ENCODE results near the gene ASB15. TPM values are rescaled to one million over a fixed set of nuclear protein-coding genes. Genes with fewer than 3 reads are reported as not detected.

The ASB15 gene
- total and polyA plus RNA-seq, 10 donors, result 0.03 TPM; not detected in 9

DNA sequence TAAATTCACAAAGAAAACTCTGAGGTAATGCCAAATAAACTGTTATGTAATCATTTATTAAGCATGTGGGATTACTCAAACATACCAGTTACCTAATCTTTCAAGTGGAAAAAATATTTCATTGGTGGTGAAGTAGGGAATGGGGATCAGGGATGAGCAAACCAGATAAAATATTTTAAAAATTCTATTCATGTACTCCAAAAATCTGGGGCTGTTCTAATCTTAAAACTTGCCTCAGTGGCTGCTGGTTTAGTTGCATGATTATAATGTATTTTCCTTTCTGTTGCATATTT lies 73.5 kb downstream of the ASB15 start:
- H3K4me3 ChIP-seq, result no peak overlapping the region
- intact Hi-C loops (cut with DNase I; ENCODE audit: low total_unique reads), result no loop called here
- no peak overlapping the region for H3K27ac ChIP-seq
- TF ChIP-seq POLR2A (IDR thresholded peaks at IDR 0.05), result no peak
- no peak for TF ChIP-seq POLR2AphosphoS5 (IDR thresholded peaks at IDR 0.05)
- TF ChIP-seq, protein P1, sequence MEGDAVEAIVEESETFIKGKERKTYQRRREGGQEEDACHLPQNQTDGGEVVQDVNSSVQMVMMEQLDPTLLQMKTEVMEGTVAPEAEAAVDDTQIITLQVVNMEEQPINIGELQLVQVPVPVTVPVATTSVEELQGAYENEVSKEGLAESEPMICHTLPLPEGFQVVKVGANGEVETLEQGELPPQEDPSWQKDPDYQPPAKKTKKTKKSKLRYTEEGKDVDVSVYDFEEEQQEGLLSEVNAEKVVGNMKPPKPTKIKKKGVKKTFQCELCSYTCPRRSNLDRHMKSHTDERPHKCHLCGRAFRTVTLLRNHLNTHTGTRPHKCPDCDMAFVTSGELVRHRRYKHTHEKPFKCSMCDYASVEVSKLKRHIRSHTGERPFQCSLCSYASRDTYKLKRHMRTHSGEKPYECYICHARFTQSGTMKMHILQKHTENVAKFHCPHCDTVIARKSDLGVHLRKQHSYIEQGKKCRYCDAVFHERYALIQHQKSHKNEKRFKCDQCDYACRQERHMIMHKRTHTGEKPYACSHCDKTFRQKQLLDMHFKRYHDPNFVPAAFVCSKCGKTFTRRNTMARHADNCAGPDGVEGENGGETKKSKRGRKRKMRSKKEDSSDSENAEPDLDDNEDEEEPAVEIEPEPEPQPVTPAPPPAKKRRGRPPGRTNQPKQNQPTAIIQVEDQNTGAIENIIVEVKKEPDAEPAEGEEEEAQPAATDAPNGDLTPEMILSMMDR (IDR thresholded peaks at IDR 0.05 in 8 of 11, conservative IDR thresholded peaks at IDR 0.05 in 3 of 11), result no peak
- H3K36me3 ChIP-seq, result no peaks in the 10 kb centered on the region
- H3K9me3 ChIP-seq, result no peaks in the 10 kb centered on the region
- H3K27me3 ChIP-seq (replicated peaks in 1 of 7), result no peaks in the 10 kb centered on the region
- H3K4me1 ChIP-seq, result peaks cover 0 to 5% (median 0%) of the 10 kb centered on the region in 6 donors
- no peak for DNase-seq

DNA sequence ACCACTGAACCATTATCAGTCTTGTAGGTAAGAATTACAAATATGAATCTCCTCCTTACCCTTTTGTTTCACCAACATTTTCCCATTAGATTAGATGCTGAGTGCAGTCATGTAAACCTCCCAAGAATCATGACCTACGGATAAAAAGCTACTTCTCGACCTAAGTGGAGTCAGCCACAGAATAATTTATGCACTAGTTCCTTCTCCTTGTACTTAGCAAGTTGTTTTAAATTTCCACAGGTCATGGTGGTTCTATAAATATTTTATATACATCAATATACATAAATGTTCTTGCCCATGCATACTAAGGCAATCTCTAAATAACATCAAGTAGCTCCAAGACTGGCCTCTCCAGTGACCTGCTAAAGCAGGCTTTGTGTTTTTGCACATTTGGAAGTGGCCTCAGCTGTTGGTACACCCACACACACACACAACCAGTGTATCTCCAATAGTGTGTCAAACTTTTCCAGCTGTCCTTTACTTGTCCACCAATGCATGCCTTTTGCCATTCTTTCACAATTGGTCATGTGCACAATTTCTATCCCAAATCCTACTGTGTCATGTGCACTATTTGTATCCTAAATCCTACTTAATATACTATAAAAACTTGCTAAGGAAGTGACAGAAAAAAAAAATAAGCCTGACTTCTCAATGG lies 75.6 kb downstream of the ASB15 start:
- no peak for DNase-seq
- 80 to 86% (median 82%) methylated on average over 2 of the region's 2 CpGs for WGBS, 5 donors
- Histone ChIP-seq H3K27ac (no peak overlapping the region), H3K9me3 (no peaks in the 10 kb centered on the region), H3K36me3 (peaks cover 0 to 17% (median 6%) of the 10 kb centered on the region in 6 donors), H3K27me3 (replicated peaks in 1 of 7) (no peaks in the 10 kb centered on the region), H3K4me1 (peaks cover 0 to 22% (median 7%) of the 10 kb centered on the region in 6 donors), H3K4me3 (no peak overlapping the region)
- intact Hi-C loops (cut with DNase I; ENCODE audit: low total_unique reads), result no loop called here
- TF ChIP-seq, protein P1 (IDR thresholded peaks at IDR 0.05 in 8 of 11, conservative IDR thresholded peaks at IDR 0.05 in 3 of 11), result no peak
- TF ChIP-seq POLR2AphosphoS5 (IDR thresholded peaks at IDR 0.05) (no peak), POLR2A (IDR thresholded peaks at IDR 0.05) (no peak)

DNA sequence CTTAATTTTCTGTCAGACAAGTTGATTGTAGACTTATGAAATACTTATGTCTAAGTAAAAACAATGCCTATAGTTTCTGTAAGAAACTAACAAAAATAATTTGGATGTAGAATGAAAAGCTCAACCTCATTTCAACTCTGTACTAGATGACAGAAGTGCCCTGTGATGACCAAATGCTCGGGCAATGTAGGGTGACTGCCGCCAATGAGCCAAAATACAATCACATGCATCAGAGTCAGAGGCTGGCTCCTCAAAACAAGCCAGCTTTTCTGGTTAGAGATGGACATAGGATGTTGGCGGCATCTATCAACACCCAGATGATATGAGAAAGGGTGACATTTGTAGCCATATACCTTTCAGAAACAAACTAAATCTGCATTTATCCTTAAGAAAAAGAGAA lies 78.0 kb downstream of the ASB15 start:
- H3K9me3 ChIP-seq, result no peaks in the 10 kb centered on the region
- H3K36me3 ChIP-seq, result peaks cover 0 to 38% (median 12%) of the 10 kb centered on the region in 6 donors
- DNase-seq, result no peak
- peak overlapping the region in 1 of 8 donors; percentile 2 for H3K27ac ChIP-seq
- no peak overlapping the region for H3K4me3 ChIP-seq
- no peak for TF ChIP-seq POLR2A (IDR thresholded peaks at IDR 0.05)
- TF ChIP-seq POLR2AphosphoS5 (IDR thresholded peaks at IDR 0.05), result no peak
- TF ChIP-seq, protein P1 (IDR thresholded peaks at IDR 0.05 in 8 of 11, conservative IDR thresholded peaks at IDR 0.05 in 3 of 11), result no peak
- no peaks in the 10 kb centered on the region for H3K27me3 ChIP-seq (replicated peaks in 1 of 7)
- peaks cover 0 to 21% (median 8%) of the 10 kb centered on the region in 6 donors for H3K4me1 ChIP-seq
- WGBS, 5 donors, result 86 to 100% (median 92%) methylated on average over 3 of the region's 3 CpGs
- intact Hi-C loops (cut with DNase I; ENCODE audit: low total_unique reads), result loop anchor here (5.0 kb wide), 1 partner anchor 188 kb away; no protein-coding TSS in a partner anchor

DNA sequence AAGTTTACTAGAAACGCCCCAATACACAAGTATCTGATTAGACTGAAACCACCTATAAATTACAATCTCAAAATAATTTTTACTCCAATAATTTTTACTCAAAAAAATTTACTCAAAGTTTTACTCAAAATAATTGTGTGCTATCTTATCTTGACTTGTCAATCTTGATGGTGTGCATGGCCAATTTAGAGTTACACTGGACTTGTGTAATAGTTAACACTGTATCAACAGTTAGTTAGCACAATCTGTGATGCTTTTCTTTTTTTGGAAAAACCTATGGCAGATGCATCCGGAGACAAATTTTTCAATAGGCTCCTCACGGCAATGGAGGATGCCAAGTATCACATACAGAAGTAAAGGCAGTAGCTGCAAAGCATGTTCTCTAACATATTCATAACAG lies 79.0 kb downstream of the ASB15 start:
- H3K4me3 ChIP-seq, result no peak overlapping the region
- no peaks in the 10 kb centered on the region for H3K9me3 ChIP-seq
- H3K36me3 ChIP-seq, result peaks cover 0 to 47% (median 12%) of the 10 kb centered on the region in 6 donors
- DNase-seq, result no peak
- H3K4me1 ChIP-seq, result peaks cover 0 to 21% (median 8%) of the 10 kb centered on the region in 6 donors
- intact Hi-C loops (cut with DNase I; ENCODE audit: low total_unique reads), result loop anchor here (5.0 kb wide), 1 partner anchor 187 kb away; no protein-coding TSS in a partner anchor
- no peak for TF ChIP-seq POLR2A (IDR thresholded peaks at IDR 0.05)
- no peak for TF ChIP-seq POLR2AphosphoS5 (IDR thresholded peaks at IDR 0.05)
- TF ChIP-seq, protein P1 (IDR thresholded peaks at IDR 0.05 in 8 of 11, conservative IDR thresholded peaks at IDR 0.05 in 3 of 11), result no peak
- no peak overlapping the region for H3K27ac ChIP-seq
- H3K27me3 ChIP-seq (replicated peaks in 1 of 7), result no peaks in the 10 kb centered on the region
- 83 to 99% (median 87%) methylated on average over 3 of the region's 3 CpGs for WGBS, 5 donors

Measured in spleen (tissue), 11 donors.